ENCODE measurements around the gene FAM237A.

FAM237A gene

GRCh38 chr2:206642075-206643025 lies at the start of gene FAM237A:
Gene FAM237A, plus strand, starts transcription at chr2:206642487. Its CDS starts 1,750 bp downstream, at chr2:206644237.
- DNase-seq (ENCODE audit: low spot score) = no peak

- no peak for DNase-seq (ENCODE audit: low spot score)
Measured at GRCh38 chr2:206597717-206598218, 44.5 kb upstream of the FAM237A start.

- DNase-seq (ENCODE audit: low spot score) = no peak
Measured at GRCh38 chr2:206603243-206603642, 39.0 kb upstream of the FAM237A start.

GRCh38 chr2:206610451-206610850 lies 31.8 kb upstream of the FAM237A start:
- no peak for DNase-seq (ENCODE audit: low spot score)

- no peak for DNase-seq (ENCODE audit: low spot score)
Measured at GRCh38 chr2:206611191-206611590, 31.1 kb upstream of the FAM237A start.

GRCh38 chr2:206611736-206612135 lies 30.6 kb upstream of the FAM237A start:
- DNase-seq (ENCODE audit: low spot score) = no peak

- no peak for DNase-seq (ENCODE audit: low spot score)
Measured at GRCh38 chr2:206614811-206615210, 27.5 kb upstream of the FAM237A start.

GRCh38 chr2:206615417-206616089 lies 26.7 kb upstream of the FAM237A start:
- DNase-seq (ENCODE audit: low spot score) = no peak

- no peak for DNase-seq (ENCODE audit: low spot score)
Measured at GRCh38 chr2:206616151-206616550, 26.1 kb upstream of the FAM237A start.

- no peak for DNase-seq (ENCODE audit: low spot score)
Measured at GRCh38 chr2:206619011-206619410, 23.3 kb upstream of the FAM237A start.

- no peak for DNase-seq (ENCODE audit: low spot score)
Measured at GRCh38 chr2:206626108-206626507, 16.2 kb upstream of the FAM237A start.

GRCh38 chr2:206627632-206628031 lies 14.7 kb upstream of the FAM237A start:
- DNase-seq (ENCODE audit: low spot score) = no peak

- no peak for DNase-seq (ENCODE audit: low spot score)
Measured at GRCh38 chr2:206631340-206631739, 10.9 kb upstream of the FAM237A start.

- DNase-seq (ENCODE audit: low spot score) = no peak
Measured at GRCh38 chr2:206635015-206635414, 7.3 kb upstream of the FAM237A start.

GRCh38 chr2:206639636-206640035 lies 2.7 kb upstream of the FAM237A start:
- DNase-seq (ENCODE audit: low spot score) = no peak

GRCh38 chr2:206641226-206641625 lies 1.1 kb upstream of the FAM237A start:
- no peak for DNase-seq (ENCODE audit: low spot score)

- DNase-seq (ENCODE audit: low spot score) = no peak
Measured at GRCh38 chr2:206647985-206648384, 5.7 kb downstream of the FAM237A start.

- DNase-seq (ENCODE audit: low spot score) = no peak
Measured at GRCh38 chr2:206657087-206657486, 14.8 kb downstream of the FAM237A start.

GRCh38 chr2:206665251-206665650 lies 23.0 kb downstream of the FAM237A start:
- no peak for DNase-seq (ENCODE audit: low spot score)

GRCh38 chr2:206670531-206671319 lies 28.4 kb downstream of the FAM237A start:
- no peak for DNase-seq (ENCODE audit: low spot score)

GRCh38 chr2:206683546-206683945 lies 41.3 kb downstream of the FAM237A start:
- no peak for DNase-seq (ENCODE audit: low spot score)

- no peak for DNase-seq (ENCODE audit: low spot score)
Measured at GRCh38 chr2:206688453-206688852, 46.2 kb downstream of the FAM237A start.

All from CD4-positive, alpha-beta T cell treated with Interleukin-15 for 4 hours (primary cell).